Measurements from ENCODE around the gene TRIM67.

Gene TRIM67

GRCh38 chr1:231160895-231161666 is 777 bp upstream of the TRIM67 start:
- Mint-ChIP-seq H3K4me3 (no peak overlapping the region), H3K27ac (ENCODE audit: low read depth) (no peak overlapping the region), H3K36me3 (ENCODE audit: insufficient read depth) (no peaks in the 10 kb centered on the region), H3K27me3 (peaks cover 70% of the 10 kb centered on the region), H3K9me3 (no peaks in the 10 kb centered on the region), H3K4me1 (no peaks in the 10 kb centered on the region)
- DNase-seq (ENCODE audit: low spot score in 2 of 2) (no peak), ATAC-seq (replicated peaks; ENCODE audit: extremely low read depth, poor library complexity, severe bottlenecking) (no peak)

GRCh38 chr1:231162297-231162969 is 575 bp downstream of the TRIM67 start:
- Mint-ChIP-seq H3K9me3 (no peaks in the 10 kb centered on the region), H3K27me3 (peaks cover 71% of the 10 kb centered on the region), H3K4me3 (no peak overlapping the region), H3K36me3 (ENCODE audit: insufficient read depth) (no peaks in the 10 kb centered on the region), H3K27ac (ENCODE audit: low read depth) (no peak overlapping the region), H3K4me1 (no peaks in the 10 kb centered on the region)
- ATAC-seq (replicated peaks; ENCODE audit: extremely low read depth, poor library complexity, severe bottlenecking) (no peak), DNase-seq (ENCODE audit: low spot score in 2 of 2) (no peak)

GRCh38 chr1:231162970-231163829 is 1.3 kb downstream of the TRIM67 start:
- no peak for ATAC-seq (replicated peaks; ENCODE audit: extremely low read depth, poor library complexity, severe bottlenecking)

DNA sequence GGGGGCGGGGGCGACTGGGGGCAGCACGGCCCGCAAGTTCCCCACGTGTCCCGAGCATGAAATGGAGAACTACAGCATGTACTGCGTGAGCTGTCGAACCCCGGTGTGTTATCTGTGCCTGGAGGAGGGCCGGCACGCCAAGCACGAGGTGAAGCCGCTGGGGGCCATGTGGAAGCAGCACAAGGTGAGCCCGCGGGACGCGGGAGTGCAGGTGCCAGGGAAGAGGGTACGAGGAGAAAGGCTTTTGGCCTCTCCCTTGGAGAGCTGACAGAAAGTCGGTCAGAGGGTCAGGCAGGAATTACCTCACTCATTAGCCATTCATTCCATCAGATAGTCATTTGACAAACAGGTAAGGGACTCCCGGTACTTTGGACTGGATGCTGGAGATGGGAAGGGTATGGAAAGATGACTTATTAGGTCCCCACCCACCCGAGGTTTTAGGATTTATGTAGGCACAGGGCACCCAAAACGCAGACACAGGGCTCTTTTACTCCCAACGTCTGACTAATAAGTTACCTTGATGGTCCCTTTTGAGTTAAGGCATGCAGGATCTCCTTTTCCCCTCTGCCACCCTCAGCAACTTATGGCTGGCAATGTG is 2.1 kb downstream of the TRIM67 start:
- no peaks in the 10 kb centered on the region for H3K4me1 Mint-ChIP-seq
- no peak overlapping the region for H3K4me3 Mint-ChIP-seq
- peaks cover 72% of the 10 kb centered on the region for H3K27me3 Mint-ChIP-seq
- no peak overlapping the region for H3K27ac Mint-ChIP-seq (ENCODE audit: low read depth)
- DNase-seq (ENCODE audit: low spot score in 2 of 2) (no peak), ATAC-seq (replicated peaks; ENCODE audit: extremely low read depth, poor library complexity, severe bottlenecking) (no peak)
- no peaks in the 10 kb centered on the region for H3K9me3 Mint-ChIP-seq
- no peaks in the 10 kb centered on the region for H3K36me3 Mint-ChIP-seq (ENCODE audit: insufficient read depth)

More at GRCh38 chr1:231162970-231163829, 1.3 kb downstream of the TRIM67 start:
- Mint-ChIP-seq H3K4me1 (no peaks in the 10 kb centered on the region), H3K36me3 (ENCODE audit: insufficient read depth) (no peaks in the 10 kb centered on the region), H3K4me3 (no peak overlapping the region), H3K9me3 (no peaks in the 10 kb centered on the region), H3K27me3 (peaks cover 77% of the 10 kb centered on the region), H3K27ac (ENCODE audit: low read depth) (no peak overlapping the region)
- no peak for DNase-seq (ENCODE audit: low spot score in 2 of 2)

DNA sequence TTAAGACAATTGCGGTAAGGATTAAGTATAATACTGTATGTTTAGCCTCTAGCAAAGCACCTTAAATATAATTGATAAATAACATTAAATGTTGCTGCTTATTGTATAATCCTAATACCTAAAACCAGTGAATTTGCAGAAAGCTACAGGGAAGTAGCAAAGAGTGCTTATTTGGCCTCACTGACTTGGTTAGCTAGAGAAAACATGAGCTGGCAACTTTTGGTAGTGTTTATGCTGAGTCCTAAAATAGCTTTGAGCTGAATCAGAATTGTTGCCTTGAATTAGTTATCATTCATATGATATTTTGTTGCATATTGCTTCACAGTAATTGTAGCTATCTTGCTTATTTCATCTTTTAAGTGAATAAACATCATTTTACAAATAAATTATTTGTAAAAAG is 3.5 kb downstream of the TRIM67 start:
- Mint-ChIP-seq H3K36me3 (ENCODE audit: insufficient read depth) (no peaks in the 10 kb centered on the region), H3K4me1 (no peaks in the 10 kb centered on the region), H3K4me3 (no peak overlapping the region), H3K27me3 (peaks cover 58% of the 10 kb centered on the region), H3K9me3 (no peaks in the 10 kb centered on the region), H3K27ac (ENCODE audit: low read depth) (no peak overlapping the region)
- ATAC-seq (replicated peaks; ENCODE audit: extremely low read depth, poor library complexity, severe bottlenecking), result no peak
- DNase-seq (ENCODE audit: low spot score in 2 of 2), result no peak

GRCh38 chr1:231166398-231166797 is 4.5 kb downstream of the TRIM67 start:
- no peaks in the 10 kb centered on the region for H3K4me1 Mint-ChIP-seq
- ATAC-seq (replicated peaks; ENCODE audit: extremely low read depth, poor library complexity, severe bottlenecking), result no peak
- H3K27me3 Mint-ChIP-seq, result peaks cover 55% of the 10 kb centered on the region
- H3K36me3 Mint-ChIP-seq (ENCODE audit: insufficient read depth), result no peaks in the 10 kb centered on the region
- DNase-seq (ENCODE audit: low spot score in 2 of 2), result no peak
- H3K9me3 Mint-ChIP-seq, result no peaks in the 10 kb centered on the region
- no peak overlapping the region for H3K27ac Mint-ChIP-seq (ENCODE audit: low read depth)
- no peak overlapping the region for H3K4me3 Mint-ChIP-seq

DNA sequence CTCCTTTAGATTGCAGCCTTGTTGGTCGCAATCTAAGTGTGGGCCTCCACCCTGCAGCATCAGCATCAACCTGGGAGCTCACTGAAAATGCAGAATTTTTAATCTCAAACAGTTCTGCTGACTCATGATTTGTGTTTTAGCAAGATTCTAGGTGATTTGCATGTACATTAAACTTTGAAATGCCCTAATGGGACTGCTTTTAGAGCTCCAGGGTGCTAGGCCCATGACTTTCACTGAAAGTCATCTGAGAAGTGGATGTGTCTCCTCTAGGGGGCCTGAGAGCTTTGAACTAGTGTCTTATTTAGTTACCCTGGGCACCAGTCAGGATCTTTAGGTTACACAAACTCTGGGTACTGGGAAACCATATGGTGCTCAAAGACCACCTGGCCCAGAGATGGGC is 9.0 kb downstream of the TRIM67 start:
- H3K4me1 Mint-ChIP-seq, result no peaks in the 10 kb centered on the region
- H3K9me3 Mint-ChIP-seq, result no peaks in the 10 kb centered on the region
- ATAC-seq (replicated peaks; ENCODE audit: extremely low read depth, poor library complexity, severe bottlenecking) (no peak), DNase-seq (ENCODE audit: low spot score in 2 of 2) (no peak)
- peaks cover 72% of the 10 kb centered on the region for H3K27me3 Mint-ChIP-seq
- no peaks in the 10 kb centered on the region for H3K36me3 Mint-ChIP-seq (ENCODE audit: insufficient read depth)
- H3K4me3 Mint-ChIP-seq, result no peak overlapping the region
- no peak overlapping the region for H3K27ac Mint-ChIP-seq (ENCODE audit: low read depth)

DNA sequence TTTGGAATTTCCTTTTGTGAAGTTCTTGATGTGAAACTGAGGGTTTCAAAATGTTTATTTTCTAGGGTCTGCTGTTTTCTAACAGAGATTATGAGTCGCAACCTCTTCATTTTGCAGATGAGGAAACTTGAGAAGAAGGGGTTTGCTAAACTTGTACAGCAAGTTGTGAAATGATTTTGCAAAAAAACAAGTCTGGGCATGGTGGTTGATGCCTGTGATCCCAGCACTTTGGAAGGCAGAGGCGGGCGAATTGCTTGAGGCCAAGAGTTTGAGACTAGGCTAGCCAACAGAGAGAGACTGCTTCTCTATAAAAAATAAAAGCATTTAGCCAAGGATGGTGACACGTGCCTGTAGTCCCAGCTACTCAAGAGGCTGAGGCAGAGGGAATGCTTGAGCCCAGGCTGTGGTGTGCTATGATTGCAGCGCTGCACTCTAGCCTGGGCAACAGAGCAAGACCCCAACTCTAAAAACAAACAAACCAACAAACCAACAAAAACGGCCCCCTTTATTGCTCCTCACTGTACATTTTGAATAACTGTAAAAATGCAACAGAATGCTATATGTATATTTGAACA is 9.9 kb downstream of the TRIM67 start:
- no peak for ATAC-seq (replicated peaks; ENCODE audit: extremely low read depth, poor library complexity, severe bottlenecking)
- Mint-ChIP-seq H3K4me1 (no peaks in the 10 kb centered on the region), H3K9me3 (no peaks in the 10 kb centered on the region), H3K27ac (ENCODE audit: low read depth) (no peak overlapping the region), H3K27me3 (peaks cover 72% of the 10 kb centered on the region), H3K4me3 (no peak overlapping the region), H3K36me3 (ENCODE audit: insufficient read depth) (no peaks in the 10 kb centered on the region)
- DNase-seq (ENCODE audit: low spot score in 2 of 2), result no peak

DNA sequence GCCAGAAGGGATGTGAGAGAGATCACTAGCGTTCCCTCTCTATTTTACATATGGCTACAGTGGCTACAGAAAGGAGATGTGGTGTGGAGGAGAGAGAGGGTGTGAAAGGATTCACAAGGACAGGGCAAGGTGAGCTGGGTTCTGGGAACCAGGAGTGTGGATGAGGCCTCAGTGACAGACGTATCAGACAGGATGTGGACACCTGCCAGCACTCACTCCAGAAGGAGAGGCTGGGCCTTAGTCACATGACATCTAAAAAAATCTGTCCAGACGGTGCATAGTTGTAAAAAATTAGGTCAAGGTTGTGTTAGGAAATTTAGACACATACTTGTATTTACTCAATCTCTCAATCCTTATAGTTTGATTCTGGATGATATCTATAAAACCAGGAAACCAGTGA is 10.6 kb downstream of the TRIM67 start:
- ATAC-seq (replicated peaks; ENCODE audit: extremely low read depth, poor library complexity, severe bottlenecking) (no peak), DNase-seq (ENCODE audit: low spot score in 2 of 2) (no peak)
- no peak overlapping the region for H3K4me3 Mint-ChIP-seq
- no peaks in the 10 kb centered on the region for H3K9me3 Mint-ChIP-seq
- H3K4me1 Mint-ChIP-seq, result no peaks in the 10 kb centered on the region
- no peaks in the 10 kb centered on the region for H3K36me3 Mint-ChIP-seq (ENCODE audit: insufficient read depth)
- H3K27ac Mint-ChIP-seq (ENCODE audit: low read depth), result no peak overlapping the region
- H3K27me3 Mint-ChIP-seq, result peaks cover 73% of the 10 kb centered on the region

GRCh38 chr1:231176421-231176820 is 14.6 kb downstream of the TRIM67 start:
- no peak overlapping the region for H3K27ac Mint-ChIP-seq (ENCODE audit: low read depth)
- H3K9me3 Mint-ChIP-seq, result no peaks in the 10 kb centered on the region
- peaks cover 95% of the 10 kb centered on the region for H3K27me3 Mint-ChIP-seq
- H3K36me3 Mint-ChIP-seq (ENCODE audit: insufficient read depth), result no peaks in the 10 kb centered on the region
- DNase-seq (ENCODE audit: low spot score in 2 of 2) (no peak), ATAC-seq (replicated peaks; ENCODE audit: extremely low read depth, poor library complexity, severe bottlenecking) (no peak)
- no peak overlapping the region for H3K4me3 Mint-ChIP-seq
- H3K4me1 Mint-ChIP-seq, result no peaks in the 10 kb centered on the region

DNA sequence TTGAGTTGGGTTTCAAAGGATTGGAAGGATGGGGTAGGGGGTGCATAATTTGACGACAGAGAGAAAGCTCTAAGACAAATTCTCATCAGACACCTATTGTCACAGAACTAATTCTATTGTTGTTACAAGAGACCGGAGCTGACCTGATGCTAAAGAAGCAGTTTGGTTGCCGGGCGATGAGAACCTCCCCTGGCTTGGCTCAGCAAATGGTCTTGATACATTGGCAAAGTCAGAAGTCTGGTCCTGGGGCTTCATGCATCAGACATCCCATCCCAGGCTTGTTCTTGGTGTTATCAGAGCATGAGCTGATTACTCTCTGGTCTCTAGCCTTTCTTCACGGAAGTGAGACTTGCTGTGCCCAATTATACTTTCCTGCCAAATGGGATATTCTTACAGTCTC is 15.4 kb downstream of the TRIM67 start:
- H3K9me3 Mint-ChIP-seq, result no peaks in the 10 kb centered on the region
- H3K36me3 Mint-ChIP-seq (ENCODE audit: insufficient read depth), result no peaks in the 10 kb centered on the region
- H3K27me3 Mint-ChIP-seq, result peaks cover 97% of the 10 kb centered on the region
- no peak for ATAC-seq (replicated peaks; ENCODE audit: extremely low read depth, poor library complexity, severe bottlenecking)
- DNase-seq (ENCODE audit: low spot score in 2 of 2), result no peak
- H3K27ac Mint-ChIP-seq (ENCODE audit: low read depth), result no peak overlapping the region
- H3K4me3 Mint-ChIP-seq, result no peak overlapping the region
- no peaks in the 10 kb centered on the region for H3K4me1 Mint-ChIP-seq

DNA sequence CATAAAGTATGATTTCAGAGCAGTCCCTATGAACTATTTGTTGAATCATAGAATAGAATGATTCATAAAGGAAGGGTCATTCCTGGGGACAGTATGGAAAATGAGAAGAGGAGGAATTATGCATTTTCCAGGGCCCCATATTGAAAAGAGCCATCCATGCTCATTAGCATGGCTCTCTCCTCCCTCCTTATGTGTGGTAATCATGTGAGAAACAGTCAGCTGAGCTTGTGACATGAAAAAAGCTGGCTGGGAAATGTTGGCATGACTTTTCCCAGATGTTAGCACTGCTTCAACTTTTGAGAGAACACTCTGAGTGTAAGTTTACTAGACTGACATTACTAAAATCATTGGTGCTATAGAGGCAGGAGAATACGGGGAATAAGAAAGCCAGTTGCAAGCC is 16.1 kb downstream of the TRIM67 start:
- no peak overlapping the region for H3K27ac Mint-ChIP-seq (ENCODE audit: low read depth)
- H3K9me3 Mint-ChIP-seq, result no peaks in the 10 kb centered on the region
- DNase-seq (ENCODE audit: low spot score in 2 of 2) (no peak), ATAC-seq (replicated peaks; ENCODE audit: extremely low read depth, poor library complexity, severe bottlenecking) (no peak)
- peaks cover 97% of the 10 kb centered on the region for H3K27me3 Mint-ChIP-seq
- no peaks in the 10 kb centered on the region for H3K36me3 Mint-ChIP-seq (ENCODE audit: insufficient read depth)
- H3K4me1 Mint-ChIP-seq, result no peaks in the 10 kb centered on the region
- no peak overlapping the region for H3K4me3 Mint-ChIP-seq

Data from central memory CD8-positive, alpha-beta T cell (primary cell).